ENCODE measurements around the gene CUL1.

DNA sequence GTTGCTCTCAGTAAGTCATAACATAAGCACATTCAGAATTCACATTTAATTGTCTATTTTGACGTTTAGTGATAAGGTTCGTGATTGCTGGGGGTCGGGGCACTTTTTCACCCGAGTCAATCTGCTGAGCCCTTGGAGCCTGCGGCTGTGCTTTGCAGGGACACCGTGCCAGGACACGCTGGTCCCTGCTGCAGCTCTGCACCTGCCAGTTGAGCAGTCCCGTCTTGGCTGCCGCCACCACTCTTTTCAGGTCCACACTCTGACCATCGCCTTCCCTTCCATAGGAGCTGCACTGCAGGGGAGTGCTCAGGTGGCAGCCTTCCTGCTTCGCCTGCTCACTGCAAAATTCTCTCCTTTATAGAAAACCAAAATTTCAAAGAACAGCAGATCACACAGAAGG lies 36.4 kb downstream of the CUL1 start:
- TF ChIP-seq, protein P1, sequence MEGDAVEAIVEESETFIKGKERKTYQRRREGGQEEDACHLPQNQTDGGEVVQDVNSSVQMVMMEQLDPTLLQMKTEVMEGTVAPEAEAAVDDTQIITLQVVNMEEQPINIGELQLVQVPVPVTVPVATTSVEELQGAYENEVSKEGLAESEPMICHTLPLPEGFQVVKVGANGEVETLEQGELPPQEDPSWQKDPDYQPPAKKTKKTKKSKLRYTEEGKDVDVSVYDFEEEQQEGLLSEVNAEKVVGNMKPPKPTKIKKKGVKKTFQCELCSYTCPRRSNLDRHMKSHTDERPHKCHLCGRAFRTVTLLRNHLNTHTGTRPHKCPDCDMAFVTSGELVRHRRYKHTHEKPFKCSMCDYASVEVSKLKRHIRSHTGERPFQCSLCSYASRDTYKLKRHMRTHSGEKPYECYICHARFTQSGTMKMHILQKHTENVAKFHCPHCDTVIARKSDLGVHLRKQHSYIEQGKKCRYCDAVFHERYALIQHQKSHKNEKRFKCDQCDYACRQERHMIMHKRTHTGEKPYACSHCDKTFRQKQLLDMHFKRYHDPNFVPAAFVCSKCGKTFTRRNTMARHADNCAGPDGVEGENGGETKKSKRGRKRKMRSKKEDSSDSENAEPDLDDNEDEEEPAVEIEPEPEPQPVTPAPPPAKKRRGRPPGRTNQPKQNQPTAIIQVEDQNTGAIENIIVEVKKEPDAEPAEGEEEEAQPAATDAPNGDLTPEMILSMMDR (IDR thresholded peaks at IDR 0.05; ENCODE audit: low read depth, low read length, poor library complexity, severe bottlenecking): no peak
- TF ChIP-seq EZH2phosphoT487 (IDR thresholded peaks at IDR 0.05; ENCODE audit: borderline replicate concordance, low read length): no peak
